H1 (cell line): ENCODE results near the gene ASCC2. TPM values are rescaled to one million over a fixed set of nuclear protein-coding genes. Genes with fewer than 3 reads are reported as not detected.

ENCODE experiments used
- CTCF ChIA-PET: fragments of 300-600 bp; sonication (Branson Sonifier 250); formaldehyde crosslinking; loops from one replicate; lab custom pipeline; 2021; ENCODE audit not compliant: partially characterized antibody; lab: Charles Lee
- POLR2A ChIA-PET: fragments of 300-600 bp; sonication (Branson Sonifier 250); formaldehyde crosslinking; loops from one replicate; lab custom pipeline; 2021; ENCODE audit warnings: inconsistent platforms; ENCODE audit not compliant: partially characterized antibody; lab: Charles Lee
- DNase-seq, 2 experiments: peaks; one replicate each; pipeline versions ENCODE4 v3.0.0 to v3.0.0-alpha.2; 2010 to 2022; ENCODE audit warnings: low spot score in 2 of 2, low read depth in 1 of 2, mixed read lengths in 1 of 2
- FAIRE-seq: peaks from 2 replicates; lab custom pipeline; 2011; peaks lifted over from hg19 to GRCh38; lab: Jason Lieb, UNC
- H2AFZ ChIP-seq: 2 replicates; pipeline ENCODE4 v1.8.1; 2012; ENCODE audit warnings: low read length, inconsistent platforms
- H2AK5ac ChIP-seq: 2 replicates; pipeline ENCODE4 v1.6.1; 2013; ENCODE audit warnings: low read depth, low read length
- H2BK120ac ChIP-seq: replicated peaks from 2 replicates; pipeline ENCODE3; 2013; ENCODE audit warnings: low read depth, low read length, inconsistent platforms
- H2BK12ac ChIP-seq: 2 replicates; pipeline ENCODE4 v1.6.1; 2013; ENCODE audit warnings: low read depth, low read length
- H2BK15ac ChIP-seq: 2 replicates; pipeline ENCODE4 v1.6.1; 2013; ENCODE audit warnings: low read length
- H2BK20ac ChIP-seq: 2 replicates; pipeline ENCODE4 v1.6.1; 2013; ENCODE audit warnings: low read length
- H2BK5ac ChIP-seq: 2 replicates; pipeline ENCODE4 v1.6.1; 2013; ENCODE audit warnings: low read depth, low read length
- H3K14ac ChIP-seq: 2 replicates; pipeline ENCODE4 v1.6.1; 2013; ENCODE audit warnings: inconsistent platforms; ENCODE audit not compliant: insufficient read length
- H3K18ac ChIP-seq: 2 replicates; pipeline ENCODE4 v1.6.1; 2013; ENCODE audit warnings: low read length; ENCODE audit errors: extremely low read depth
- H3K23ac ChIP-seq: 2 replicates; pipeline ENCODE4 v1.6.1; 2013; ENCODE audit warnings: inconsistent platforms; ENCODE audit not compliant: insufficient read length
- H3K23me2 ChIP-seq: 2 replicates; pipeline ENCODE4 v1.6.1; 2013; ENCODE audit warnings: low read depth, low read length
- H3K27ac ChIP-seq: 2 replicates; pipeline ENCODE4 v1.6.1; 2011; ENCODE audit warnings: low read depth, low read length, inconsistent platforms
- H3K27me3 ChIP-seq, 4 experiments: replicated peaks in 1 of 4; 1 replicate in 1 of 4; 2 replicates in 3 of 4; pipeline versions ENCODE4 v1.6.1 to v1.8.1; 2011 to 2013; ENCODE audit warnings: low read length in 3 of 4, mild to moderate bottlenecking in 3 of 4, inconsistent platforms in 2 of 4, mixed read lengths in 2 of 4, moderate library complexity in 1 of 4; ENCODE audit not compliant: control insufficient read depth in 3 of 4, insufficient read depth in 3 of 4; ENCODE audit errors: extremely low read depth in 1 of 4
- H3K36me3 ChIP-seq, 4 experiments: 2 replicates each; pipeline versions ENCODE4 v1.6.1 to v1.8.1; 2011 to 2013; ENCODE audit warnings: mild to moderate bottlenecking in 4 of 4, low read length in 3 of 4, moderate library complexity in 2 of 4, control low read depth in 1 of 4, inconsistent platforms in 1 of 4; ENCODE audit not compliant: insufficient read depth in 4 of 4, control insufficient read depth in 2 of 4
- H3K4ac ChIP-seq: replicated peaks from 2 replicates; pipeline ENCODE3; 2013; ENCODE audit warnings: low read length, low read depth, mixed read lengths, inconsistent platforms; ENCODE audit not compliant: insufficient read length
- H3K4me1 ChIP-seq, 4 experiments: replicated peaks in 1 of 4; 1 replicate in 1 of 4; 2 replicates in 3 of 4; pipeline versions ENCODE4 v1.6.1 to v1.8.1; 2011 to 2013; ENCODE audit warnings: low read length in 3 of 4, inconsistent platforms in 2 of 4, mixed read lengths in 1 of 4; ENCODE audit not compliant: insufficient read depth in 4 of 4, control insufficient read depth in 3 of 4
- H3K4me2 ChIP-seq, 2 experiments: 2 replicates each; pipeline versions ENCODE4 v1.6.1 to v1.8.1; 2011 to 2013; ENCODE audit warnings: low read depth in 2 of 2, low read length in 2 of 2, control low read depth in 1 of 2, inconsistent platforms in 1 of 2, mild to moderate bottlenecking in 1 of 2; ENCODE audit not compliant: insufficient read depth in 1 of 2
- H3K4me3 ChIP-seq, 4 experiments: fragments of 200-600, 300-600 bp in 1 of 4; sonication (generic), shearing (Covaris generic), sonication (Bioruptor Twin) in 1 of 4; 2 replicates each; pipeline versions ENCODE4 v1.5.1 to v1.8.1; 2011 to 2016; ENCODE audit warnings: low read length in 4 of 4, low read depth in 3 of 4, control low read depth in 2 of 4, inconsistent platforms in 2 of 4, mild to moderate bottlenecking in 2 of 4, mixed read lengths in 1 of 4, moderate library complexity in 1 of 4; ENCODE audit not compliant: insufficient read depth in 2 of 4; ENCODE audit errors: extremely low read depth in 1 of 4
- H3K56ac ChIP-seq: replicated peaks from 2 replicates; pipeline ENCODE3; 2013; ENCODE audit warnings: low read depth, mild to moderate bottlenecking, mixed read lengths, low read length, inconsistent platforms; ENCODE audit not compliant: insufficient read length
- H3K79me1 ChIP-seq: 2 replicates; pipeline ENCODE4 v1.6.1; 2013; ENCODE audit warnings: low read depth, low read length, control low read depth
- H3K79me2 ChIP-seq, 2 experiments: 2 replicates each; pipeline versions ENCODE4 v1.6.1 to v1.8.1; 2012 to 2013; ENCODE audit warnings: low read length in 2 of 2, mild to moderate bottlenecking in 2 of 2, inconsistent platforms in 1 of 2; ENCODE audit not compliant: insufficient read depth in 2 of 2, control insufficient read depth in 1 of 2
- H3K9ac ChIP-seq, 4 experiments: replicated peaks in 1 of 4; 1 replicate in 1 of 4; 2 replicates in 3 of 4; pipeline versions ENCODE4 v1.6.1 to v1.8.1; 2011 to 2013; ENCODE audit warnings: low read depth in 3 of 4, low read length in 3 of 4, control low read depth in 2 of 4, mild to moderate bottlenecking in 2 of 4, moderate library complexity in 2 of 4, inconsistent platforms in 1 of 4; ENCODE audit errors: extremely low read depth in 1 of 4
- H3K9me3 ChIP-seq, 2 experiments: 2 replicates each; pipeline versions ENCODE4 v1.6.1 to v1.8.1; 2012 to 2013; ENCODE audit warnings: mild to moderate bottlenecking in 2 of 2, moderate library complexity in 2 of 2, control low read depth in 1 of 2, inconsistent platforms in 1 of 2, low read depth in 1 of 2, low read length in 1 of 2, mixed read lengths in 1 of 2; ENCODE audit not compliant: insufficient read depth in 2 of 2
- H4K20me1 ChIP-seq, 2 experiments: replicated peaks in 1 of 2; 2 replicates each; pipeline versions ENCODE3 to v1.8.1; 2011 to 2013; ENCODE audit warnings: inconsistent platforms in 2 of 2, low read length in 2 of 2, mild to moderate bottlenecking in 1 of 2; ENCODE audit not compliant: insufficient read depth in 2 of 2, control insufficient read depth in 1 of 2
- H4K5ac ChIP-seq: 2 replicates; pipeline ENCODE4 v1.6.1; 2013; ENCODE audit warnings: low read length, low read depth, mixed read lengths, inconsistent platforms; ENCODE audit not compliant: insufficient read length
- H4K8ac ChIP-seq: 2 replicates; pipeline ENCODE4 v1.8.0; 2013; ENCODE audit warnings: mild to moderate bottlenecking, moderate library complexity, low read length, inconsistent platforms; ENCODE audit not compliant: insufficient read depth; ENCODE audit errors: extremely low read depth
- H4K91ac ChIP-seq: replicated peaks from 2 replicates; pipeline ENCODE3; 2013; ENCODE audit warnings: low read length, mixed read lengths, inconsistent platforms; ENCODE audit not compliant: insufficient read length
- BRCA1 ChIP-seq: IDR thresholded peaks from 2 replicates; pipeline ENCODE4 v1.6.1; 2012; ENCODE audit warnings: low read depth, low read length, improper control_type of control experiment
- WGBS, 2 experiments: shearing (Covaris generic) in 1 of 2; methylation state at CpG; one replicate each; pipeline versions ENCODE4 v1.1.6 to v1.1.7; 2013 to 2015; ENCODE audit warnings: low lambda C conversion rate in 2 of 2, mixed read lengths in 2 of 2, inconsistent platforms in 1 of 2, low coverage in 1 of 2, missing lambda C conversion rate in 1 of 2; ENCODE audit not compliant: insufficient replicate concordance in 2 of 2, insufficient coverage in 1 of 2, insufficient read length in 1 of 2; ENCODE audit errors: extremely low coverage in 1 of 2, missing lambda C conversion rate in 1 of 2; 5-methylcytosine and 5-hydroxymethylcytosine counted together
- polyA plus RNA-seq, 7 experiments: library from polyadenylated mRNA; depleted of rRNA in 3 of 7; stranded (reverse) in 5 of 7; unstranded in 2 of 7; fragments of >200 nt in 5 of 7; fragments of 200-250 nt in 2 of 7; gene quantifications; 1 replicate in 5 of 7; 2 replicates in 1 of 7; 4 replicates in 1 of 7; pipeline versions ENCODE4 v1.2.1 to v1.2.3, GENCODE V29; 2011 to 2013; ENCODE audit warnings: missing spikeins in 2 of 7, mixed read lengths in 2 of 7
- total RNA-seq: library from RNA; stranded (reverse); fragmentation: NEBNext Ultra II Directional; extraction: Animal tissue kit (Norgen Biotek cat#: 25700); gene quantifications from 2 replicates; pipeline ENCODE4 v1.2.1, GENCODE V29; 2021

ASCC2 gene
- total and polyA plus RNA-seq, 2 of the 8 experiments (the other 6 are each of a cell fraction or from before 2014, with no cell fraction given), result 35.0 to 35.8 TPM

GRCh38 chr22:29886596-29886995 lies 48.5 kb upstream of the ASCC2 start:
- Histone ChIP-seq H3K4me3 (no peak overlapping the region), H3K9me3 (no peaks in the 10 kb centered on the region), H3K9ac (no peak overlapping the region), H3K4ac (no peak overlapping the region), H2AFZ (no peak overlapping the region), H4K20me1 (peaks cover 0 to 5% of the 10 kb centered on the region in 2 experiments), H3K36me3 (no peaks in the 10 kb centered on the region), H3K4me1 (peaks cover 0 to 5% (median 3%) of the 10 kb centered on the region in 4 experiments; a peak in 4 of 7 replicates), H4K5ac (no peak overlapping the region), H3K27me3 (no peaks in the 10 kb centered on the region), H3K4me2 (no peak overlapping the region), H3K18ac (no peak overlapping the region), H3K14ac (no peak overlapping the region), H3K79me1 (no peaks in the 10 kb centered on the region), H2BK15ac (no peak overlapping the region), H4K91ac (no peak overlapping the region), H3K23me2 (0 out of 2 replicates have a peak, but pooled peaks cover 2% of the 10 kb centered on the region), H4K8ac (no peak overlapping the region), H2BK5ac (no peak overlapping the region), H2AK5ac (no peak overlapping the region), H3K56ac (no peak overlapping the region), H3K23ac (no peak overlapping the region), H3K79me2 (peaks cover 0 to 74% of the 10 kb centered on the region in 2 experiments; a peak in 3 of 4 replicates), H2BK20ac (no peak overlapping the region), H2BK12ac (no peak overlapping the region), H2BK120ac (no peak overlapping the region), H3K27ac (no peak overlapping the region)
- ChIA-PET CTCF (no interaction called here), POLR2A (no interaction called here)
- DNase-seq (no peak), FAIRE-seq (no peak)
- TF ChIP-seq BRCA1, result no peak
- WGBS, 2 experiments, result 90% methylated on average over 1 of the region's 1 CpG; no CpG with 5 or more reads in 1 of the 2 experiments
